Measurements from ENCODE around the gene MAPK14. TPM values are rescaled to one million over a fixed set of nuclear protein-coding genes. Genes with fewer than 3 reads are reported as not detected.
A peak's percentile ranks its signal among the peaks of the same experiment; 100 is the strongest.

The MAPK14 gene
- total RNA-seq, 1 donor from 2014 or later: 41.3 TPM

DNA sequence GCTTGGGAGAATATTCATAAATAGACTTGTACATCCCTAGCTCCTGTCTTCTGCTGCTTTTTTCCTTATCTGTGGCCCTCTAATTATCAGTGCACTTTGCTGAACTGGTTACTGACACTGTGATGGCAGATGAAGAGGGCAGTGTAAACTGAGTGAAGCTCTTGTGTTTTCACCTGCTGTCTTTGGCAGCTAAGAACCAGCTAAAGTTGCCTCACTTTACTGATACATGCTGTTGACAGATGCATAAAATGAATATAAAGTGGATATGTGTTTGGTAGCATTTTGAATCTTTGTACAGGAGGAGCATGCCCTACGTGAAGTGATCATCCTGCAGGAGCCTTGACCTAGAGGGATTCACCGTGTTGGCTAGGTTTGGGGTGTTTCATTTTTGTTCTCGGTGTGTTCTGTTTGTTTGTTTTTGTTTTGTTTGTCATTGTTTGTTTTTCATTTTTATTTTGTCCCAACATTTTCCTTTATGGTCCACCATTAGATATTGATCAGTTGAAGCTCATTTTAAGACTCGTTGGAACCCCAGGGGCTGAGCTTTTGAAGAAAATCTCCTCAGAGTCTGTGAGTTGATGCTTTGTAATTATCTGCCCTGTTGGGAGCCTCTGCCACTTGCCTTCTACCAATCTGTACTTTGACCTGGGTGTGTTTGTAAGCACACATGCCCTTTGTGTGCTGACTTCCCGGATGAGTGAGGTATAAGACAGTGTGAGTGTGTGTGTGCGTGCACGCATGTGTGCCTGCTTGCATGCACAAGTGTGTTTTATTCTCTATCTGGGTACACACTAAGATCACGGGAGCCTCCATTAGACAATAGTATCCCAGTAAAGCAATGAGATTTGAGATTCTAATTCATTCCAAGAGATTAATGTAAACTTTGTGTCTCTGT lies 68.1 kb downstream of the MAPK14 start:
- FAIRE-seq: no peak

GRCh38 chr6:36098253-36098919 lies 70.8 kb downstream of the MAPK14 start:
- Histone ChIP-seq H3K4me2 (ENCODE audit: low read length) (no peak overlapping the region), H4K20me1 (ENCODE audit: insufficient read depth, low read length) (peaks cover 10% of the 10 kb centered on the region), H3K9ac (ENCODE audit: low read length) (no peak overlapping the region), H3K4me1 (ENCODE audit: insufficient read depth, low read length) (no peaks in the 10 kb centered on the region), H3K27ac (ENCODE audit: low read depth, low read length) (no peak overlapping the region), H3K9me3 (ENCODE audit: insufficient read depth, low read depth, low read length) (no peaks in the 10 kb centered on the region), H3K36me3 (ENCODE audit: insufficient read depth, low read length) (peaks cover 25% of the 10 kb centered on the region), H3K27me3 (ENCODE audit: insufficient read depth, low read length) (no peaks in the 10 kb centered on the region), H2AFZ (ENCODE audit: low read depth, low read length) (no peak overlapping the region), H3K79me2 (ENCODE audit: insufficient read depth, low read length) (no peaks in the 10 kb centered on the region), H3K4me3 (ENCODE audit: insufficient read depth, low read depth, low read length) (no peak overlapping the region)
- FAIRE-seq (no peak), DNase-seq (ENCODE audit: low read depth) (no peak)
- no peak for TF ChIP-seq CTCF (IDR thresholded peaks at IDR 0.05; ENCODE audit: insufficient read depth, low read depth, low read length)
- TF ChIP-seq EZH2 (IDR thresholded peaks at IDR 0.05; ENCODE audit: insufficient read depth, low read length): no peak
- Mint-ChIP-seq H3K9me3 (ENCODE audit: unreplicated experiment) (no peaks in the 10 kb centered on the region), H3K36me3 (ENCODE audit: low read depth, unreplicated experiment) (peaks cover 5% of the 10 kb centered on the region), H3K4me3 (ENCODE audit: unreplicated experiment) (no peak overlapping the region), H3K27ac (ENCODE audit: unreplicated experiment) (no peak overlapping the region), H3K27me3 (ENCODE audit: low read depth, unreplicated experiment) (no peaks in the 10 kb centered on the region), H3K4me1 (ENCODE audit: low read depth, unreplicated experiment) (peaks cover 15% of the 10 kb centered on the region)

More for the DNA sequence above, 68.1 kb downstream of the MAPK14 start:
- no peak overlapping the region for H3K4me3 ChIP-seq (ENCODE audit: insufficient read depth, low read depth, low read length)
- no peak overlapping the region for H3K9ac ChIP-seq (ENCODE audit: low read length)
- no peak overlapping the region for H3K4me2 ChIP-seq (ENCODE audit: low read length)
- Mint-ChIP-seq H3K9me3 (ENCODE audit: unreplicated experiment) (no peaks in the 10 kb centered on the region), H3K36me3 (ENCODE audit: low read depth, unreplicated experiment) (peaks cover 3% of the 10 kb centered on the region), H3K27me3 (ENCODE audit: low read depth, unreplicated experiment) (no peaks in the 10 kb centered on the region), H3K27ac (ENCODE audit: unreplicated experiment) (no peak overlapping the region), H3K4me3 (ENCODE audit: unreplicated experiment) (peak overlapping the region; percentile 46), H3K4me1 (ENCODE audit: low read depth, unreplicated experiment) (peaks cover 15% of the 10 kb centered on the region)
- H2AFZ ChIP-seq (ENCODE audit: low read depth, low read length): no peak overlapping the region
- DNase-seq (ENCODE audit: low read depth): no peak
- peaks cover 10% of the 10 kb centered on the region for H4K20me1 ChIP-seq (ENCODE audit: insufficient read depth, low read length)
- H3K9me3 ChIP-seq (ENCODE audit: insufficient read depth, low read depth, low read length): no peaks in the 10 kb centered on the region
- H3K4me1 ChIP-seq (ENCODE audit: insufficient read depth, low read length): no peaks in the 10 kb centered on the region
- no peak for TF ChIP-seq EZH2 (IDR thresholded peaks at IDR 0.05; ENCODE audit: insufficient read depth, low read length)
- TF ChIP-seq CTCF (IDR thresholded peaks at IDR 0.05; ENCODE audit: insufficient read depth, low read depth, low read length): no peak
- no peaks in the 10 kb centered on the region for H3K27me3 ChIP-seq (ENCODE audit: insufficient read depth, low read length)
- peaks cover 28% of the 10 kb centered on the region for H3K36me3 ChIP-seq (ENCODE audit: insufficient read depth, low read length)
- no peak overlapping the region for H3K27ac ChIP-seq (ENCODE audit: low read depth, low read length)
- H3K79me2 ChIP-seq (ENCODE audit: insufficient read depth, low read length): no peaks in the 10 kb centered on the region
